Activated CD4-positive, alpha-beta T cell treated with anti-CD3 and anti-CD28 coated beads for 48 hours (primary cell): ENCODE measurements around the gene TMEM108.

Experiments
- DNase-seq: peaks from one replicate; pipeline ENCODE4 v3.0.0-alpha.2; 2020

The TMEM108 gene

GRCh38 chr3:133055339-133055738 is 17.1 kb downstream of the TMEM108 start:
- DNase-seq = no peak

- no peak for DNase-seq
Measured at GRCh38 chr3:133058243-133058642, 20.1 kb downstream of the TMEM108 start.

- DNase-seq = no peak
Measured at GRCh38 chr3:133058831-133059230, 20.6 kb downstream of the TMEM108 start.

GRCh38 chr3:133065193-133065961 is 27.2 kb downstream of the TMEM108 start:
- no peak for DNase-seq

GRCh38 chr3:133066026-133066425 is 27.8 kb downstream of the TMEM108 start:
- DNase-seq = no peak

GRCh38 chr3:133069556-133070286 is 31.5 kb downstream of the TMEM108 start:
- no peak for DNase-seq

- no peak for DNase-seq
Measured at GRCh38 chr3:133074977-133075376, 36.8 kb downstream of the TMEM108 start.

GRCh38 chr3:133077688-133078087 is 39.5 kb downstream of the TMEM108 start:
- DNase-seq = no peak

- DNase-seq = no peak
Measured at GRCh38 chr3:133079621-133080020, 41.4 kb downstream of the TMEM108 start.

- DNase-seq = no peak
Measured at GRCh38 chr3:133081016-133081415, 42.8 kb downstream of the TMEM108 start.

GRCh38 chr3:133083395-133083794 is 45.2 kb downstream of the TMEM108 start:
- no peak for DNase-seq

- no peak for DNase-seq
Measured at GRCh38 chr3:133089906-133090485, 51.8 kb downstream of the TMEM108 start.

- DNase-seq = no peak
Measured at GRCh38 chr3:133092681-133093080, 54.5 kb downstream of the TMEM108 start.

- DNase-seq = no peak
Measured at GRCh38 chr3:133093366-133093765, 55.2 kb downstream of the TMEM108 start.

- DNase-seq = no peak
Measured at GRCh38 chr3:133096900-133097613, 58.9 kb downstream of the TMEM108 start.

- no peak for DNase-seq
Measured at GRCh38 chr3:133103706-133104105, 65.5 kb downstream of the TMEM108 start.

- DNase-seq = no peak
Measured at GRCh38 chr3:133106169-133106568, 68.0 kb downstream of the TMEM108 start.

- DNase-seq = no peak
Measured at GRCh38 chr3:133112666-133113065, 74.5 kb downstream of the TMEM108 start.

GRCh38 chr3:133113526-133113925 is 75.3 kb downstream of the TMEM108 start:
- DNase-seq = no peak

- no peak for DNase-seq
Measured at GRCh38 chr3:133113927-133114597, 75.9 kb downstream of the TMEM108 start.

- DNase-seq = no peak
Measured at GRCh38 chr3:133115176-133115575, 77.0 kb downstream of the TMEM108 start.

GRCh38 chr3:133117342-133117741 is 79.2 kb downstream of the TMEM108 start:
- DNase-seq = no peak

GRCh38 chr3:133119176-133119575 is 81.0 kb downstream of the TMEM108 start:
- no peak for DNase-seq
